HL-60 (cell line): ENCODE results near the gene MYOF.
"Not testable (repeated sequence)": the region's sequence is repeated elsewhere in the genome, so short reads cannot be mapped to it uniquely, and the experiment has no call there.

Experiments
- DNase-seq, 2 experiments: peaks; one replicate each; pipeline ENCODE4 v3.0.0-alpha.2; 2010 to 2020; ENCODE audit warnings: low read depth in 1 of 2, low spot score in 1 of 2
- H3K27ac ChIP-seq: fragments of 250-450 bp; sonication (Bioruptor Pico); replicated peaks from 2 replicates; pipeline ENCODE4 v1.5.1; 2020; ENCODE audit warnings: mild to moderate bottlenecking, moderate library complexity
- H3K27me3 ChIP-seq: fragments of 250-450 bp; sonication (Bioruptor Pico); 2 replicates; pipeline ENCODE4 v1.5.1; 2021; ENCODE audit warnings: mild to moderate bottlenecking, moderate library complexity; ENCODE audit not compliant: insufficient read depth, poor library complexity, severe bottlenecking
- H3K4me3 ChIP-seq: replicated peaks from 2 replicates; pipeline ENCODE4 v1.5.1; 2011; ENCODE audit warnings: mild to moderate bottlenecking, control low read depth, low read length; ENCODE audit not compliant: insufficient read depth
- CTCF ChIP-seq: IDR thresholded peaks from one replicate; pipeline ENCODE4 v1.5.1; 2011; ENCODE audit warnings: low read length, control low read depth, inconsistent platforms; ENCODE audit not compliant: insufficient read depth
- GABPA ChIP-seq: IDR thresholded peaks from 2 replicates; pipeline ENCODE4 v1.6.1; 2012; ENCODE audit warnings: low read depth
- POLR2AphosphoS5 ChIP-seq: IDR thresholded peaks from 2 replicates; pipeline ENCODE4 v1.6.1; 2012; ENCODE audit warnings: low read depth
- REST ChIP-seq: IDR thresholded peaks from 2 replicates; pipeline ENCODE4 v1.6.1; 2012; ENCODE audit warnings: low read depth; ENCODE audit not compliant: insufficient replicate concordance
- SPI1 ChIP-seq: IDR thresholded peaks from 2 replicates; pipeline ENCODE4 v1.6.1; 2012; ENCODE audit warnings: low read depth, mild to moderate bottlenecking, borderline replicate concordance

Gene MYOF

GRCh38 chr10:93471110-93471651, 11.0 kb downstream of the MYOF start:
- DNase-seq, result no peak
- Histone ChIP-seq H3K4me3 (no peak overlapping the region), H3K27ac (no peak overlapping the region), H3K27me3 (no peaks in the 10 kb centered on the region)
- TF ChIP-seq CTCF (no peak), GABPA (no peak)

- DNase-seq, result no peak
- Histone ChIP-seq H3K4me3 (no peak overlapping the region), H3K27me3 (no peaks in the 10 kb centered on the region), H3K27ac (no peak overlapping the region)
- TF ChIP-seq SPI1 (no peak), GABPA (no peak), POLR2AphosphoS5 (no peak), CTCF (no peak), REST (no peak)
Measured at GRCh38 chr10:93469454-93469853, 12.7 kb downstream of the MYOF start.

GRCh38 chr10:93468461-93469213, 13.5 kb downstream of the MYOF start:
- Histone ChIP-seq H3K27ac (no peak overlapping the region), H3K27me3 (no peaks in the 10 kb centered on the region), H3K4me3 (no peak overlapping the region)
- DNase-seq, result no peak
- TF ChIP-seq CTCF, result no peak
- TF ChIP-seq SPI1, result no peak
- TF ChIP-seq POLR2AphosphoS5, result no peak
- TF ChIP-seq REST, result no peak
- TF ChIP-seq GABPA, result no peak

- H3K27ac ChIP-seq, H3K27me3 ChIP-seq, H3K4me3 ChIP-seq, DNase-seq: not testable (repeated sequence)
Measured at GRCh38 chr10:93467635-93468034, 14.5 kb downstream of the MYOF start.
